ENCODE data around the gene PLA2G12B.

Gene PLA2G12B

GRCh38 chr10:72899545-72899944 is 55.1 kb downstream of the PLA2G12B start:
- TF ChIP-seq, protein P1, sequence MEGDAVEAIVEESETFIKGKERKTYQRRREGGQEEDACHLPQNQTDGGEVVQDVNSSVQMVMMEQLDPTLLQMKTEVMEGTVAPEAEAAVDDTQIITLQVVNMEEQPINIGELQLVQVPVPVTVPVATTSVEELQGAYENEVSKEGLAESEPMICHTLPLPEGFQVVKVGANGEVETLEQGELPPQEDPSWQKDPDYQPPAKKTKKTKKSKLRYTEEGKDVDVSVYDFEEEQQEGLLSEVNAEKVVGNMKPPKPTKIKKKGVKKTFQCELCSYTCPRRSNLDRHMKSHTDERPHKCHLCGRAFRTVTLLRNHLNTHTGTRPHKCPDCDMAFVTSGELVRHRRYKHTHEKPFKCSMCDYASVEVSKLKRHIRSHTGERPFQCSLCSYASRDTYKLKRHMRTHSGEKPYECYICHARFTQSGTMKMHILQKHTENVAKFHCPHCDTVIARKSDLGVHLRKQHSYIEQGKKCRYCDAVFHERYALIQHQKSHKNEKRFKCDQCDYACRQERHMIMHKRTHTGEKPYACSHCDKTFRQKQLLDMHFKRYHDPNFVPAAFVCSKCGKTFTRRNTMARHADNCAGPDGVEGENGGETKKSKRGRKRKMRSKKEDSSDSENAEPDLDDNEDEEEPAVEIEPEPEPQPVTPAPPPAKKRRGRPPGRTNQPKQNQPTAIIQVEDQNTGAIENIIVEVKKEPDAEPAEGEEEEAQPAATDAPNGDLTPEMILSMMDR (IDR thresholded peaks at IDR 0.05; ENCODE audit: insufficient read depth, low read length, poor library complexity, severe bottlenecking) = no peak
- no peak for TF ChIP-seq EZH2phosphoT487 (conservative IDR thresholded peaks at IDR 0.05; ENCODE audit: low read length)

DNA sequence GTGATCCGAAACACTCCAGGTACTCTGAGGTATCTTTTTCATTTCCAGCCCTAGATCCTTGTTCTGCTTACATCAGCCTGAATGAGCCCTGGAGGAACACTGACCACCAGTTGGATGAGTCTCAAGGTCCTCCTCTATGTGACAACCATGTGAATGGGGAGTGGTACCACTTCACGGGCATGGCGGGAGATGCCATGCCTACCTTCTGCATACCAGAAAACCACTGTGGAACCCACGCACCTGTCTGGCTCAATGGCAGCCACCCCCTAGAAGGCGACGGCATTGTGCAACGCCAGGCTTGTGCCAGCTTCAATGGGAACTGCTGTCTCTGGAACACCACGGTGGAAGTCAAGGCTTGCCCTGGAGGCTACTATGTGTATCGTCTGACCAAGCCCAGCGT is 56.0 kb downstream of the PLA2G12B start:
- Histone ChIP-seq H3K9me2 (replicated peaks; ENCODE audit: insufficient read depth, low read length) (no peaks in the 10 kb centered on the region), H3K9me3 (ENCODE audit: insufficient read depth, low read length) (no peaks in the 10 kb centered on the region), H3K4me2 (ENCODE audit: low read depth, low read length, poor library complexity, severe bottlenecking) (no peak overlapping the region), H3K4me3 (ENCODE audit: insufficient read depth, low read length, poor library complexity, severe bottlenecking) (no peak overlapping the region), H4K20me1 (ENCODE audit: low read depth, low read length) (no peaks in the 10 kb centered on the region), H3F3A (ENCODE audit: insufficient read depth) (no peaks in the 10 kb centered on the region), H3K27ac (ENCODE audit: low read depth, low read length) (no peak overlapping the region), H3K9ac (ENCODE audit: low read length) (no peak overlapping the region), H3K36me3 (ENCODE audit: low read length) (no peaks in the 10 kb centered on the region), H3K27me3 (ENCODE audit: low read length) (no peaks in the 10 kb centered on the region), H3K79me2 (ENCODE audit: insufficient read depth, low read length) (no peaks in the 10 kb centered on the region), H2AFZ (ENCODE audit: low read depth, low read length, severe bottlenecking) (no peak overlapping the region)
- TF ChIP-seq, protein P1 (IDR thresholded peaks at IDR 0.05; ENCODE audit: insufficient read depth, low read length, poor library complexity, severe bottlenecking) = no peak
- TF ChIP-seq EZH2phosphoT487 (conservative IDR thresholded peaks at IDR 0.05; ENCODE audit: low read length) = no peak

More at GRCh38 chr10:72899545-72899944, 55.1 kb downstream of the PLA2G12B start:
- Histone ChIP-seq H3K4me3 (ENCODE audit: insufficient read depth, low read length, poor library complexity, severe bottlenecking) (no peak overlapping the region), H3K36me3 (ENCODE audit: low read length) (no peaks in the 10 kb centered on the region), H3K9me3 (ENCODE audit: insufficient read depth, low read length) (no peaks in the 10 kb centered on the region), H4K20me1 (ENCODE audit: low read depth, low read length) (no peaks in the 10 kb centered on the region), H3K27me3 (ENCODE audit: low read length) (no peaks in the 10 kb centered on the region), H3K79me2 (ENCODE audit: insufficient read depth, low read length) (no peaks in the 10 kb centered on the region), H3K9ac (ENCODE audit: low read length) (no peak overlapping the region), H2AFZ (ENCODE audit: low read depth, low read length, severe bottlenecking) (no peak overlapping the region), H3K27ac (ENCODE audit: low read depth, low read length) (no peak overlapping the region), H3K4me2 (ENCODE audit: low read depth, low read length, poor library complexity, severe bottlenecking) (no peak overlapping the region), H3F3A (ENCODE audit: insufficient read depth) (no peaks in the 10 kb centered on the region), H3K9me2 (replicated peaks; ENCODE audit: insufficient read depth, low read length) (no peaks in the 10 kb centered on the region)

DNA sequence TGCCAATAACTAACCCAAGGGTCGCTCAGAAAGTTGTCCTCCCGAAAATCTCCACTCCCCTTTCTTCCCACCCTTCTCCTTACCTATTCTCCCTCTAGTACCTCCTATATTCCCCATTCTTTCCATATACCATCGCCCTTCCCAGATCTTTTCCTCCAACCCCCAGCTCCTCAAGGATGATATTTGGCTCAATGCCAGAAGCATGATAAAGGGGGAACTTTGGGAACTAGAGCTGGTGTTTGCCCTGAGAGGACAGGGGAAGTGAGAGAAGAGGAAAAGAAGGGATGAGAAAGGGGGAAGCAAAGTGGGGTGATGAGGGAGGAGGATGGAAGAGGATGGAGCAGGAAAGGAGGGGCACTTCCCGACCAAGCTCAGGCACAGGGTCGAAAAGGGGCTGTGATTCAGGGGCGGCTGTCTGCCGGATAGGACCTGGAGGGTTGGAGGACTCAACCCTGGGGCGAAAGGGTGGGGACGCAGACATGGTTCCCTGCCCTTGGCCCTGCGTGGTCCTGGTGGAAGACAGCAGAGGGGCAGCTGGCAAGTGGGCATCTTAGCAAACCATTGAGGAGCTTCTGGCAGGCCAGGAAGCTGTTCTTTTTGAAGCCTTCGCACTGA is 59.3 kb downstream of the PLA2G12B start:
- Histone ChIP-seq H3K9ac (ENCODE audit: low read length) (no peak overlapping the region), H3K4me2 (ENCODE audit: low read depth, low read length, poor library complexity, severe bottlenecking) (no peak overlapping the region), H3K9me2 (replicated peaks; ENCODE audit: insufficient read depth, low read length) (no peaks in the 10 kb centered on the region), H2AFZ (ENCODE audit: low read depth, low read length, severe bottlenecking) (no peak overlapping the region), H3K4me3 (ENCODE audit: insufficient read depth, low read length, poor library complexity, severe bottlenecking) (no peak overlapping the region), H3K36me3 (ENCODE audit: low read length) (no peaks in the 10 kb centered on the region), H3K9me3 (ENCODE audit: insufficient read depth, low read length) (no peaks in the 10 kb centered on the region), H3K27me3 (ENCODE audit: low read length) (no peaks in the 10 kb centered on the region), H3F3A (ENCODE audit: insufficient read depth) (no peaks in the 10 kb centered on the region), H3K27ac (ENCODE audit: low read depth, low read length) (no peak overlapping the region), H3K79me2 (ENCODE audit: insufficient read depth, low read length) (no peaks in the 10 kb centered on the region), H4K20me1 (ENCODE audit: low read depth, low read length) (no peaks in the 10 kb centered on the region)
- TF ChIP-seq EZH2phosphoT487 (conservative IDR thresholded peaks at IDR 0.05; ENCODE audit: low read length) = no peak
- TF ChIP-seq, protein P1 (IDR thresholded peaks at IDR 0.05; ENCODE audit: insufficient read depth, low read length, poor library complexity, severe bottlenecking) = no peak

Measured in SU-DHL-6 (cell line).